ENCODE results near the gene FBXO31.
"Not testable (repeated sequence)": the region's sequence is repeated elsewhere in the genome, so short reads cannot be mapped to it uniquely, and the experiment has no call there.

- TF ChIP-seq ZNF274 (IDR thresholded peaks at IDR 0.05; ENCODE audit: low read depth, low read length); YY1 (IDR thresholded peaks at IDR 0.05; ENCODE audit: insufficient read depth, insufficient read length); SUZ12 (IDR thresholded peaks at IDR 0.05; ENCODE audit: extremely low read depth, insufficient read depth, insufficient read length): not testable (repeated sequence)
Measured at GRCh38 chr16:87339724-87340105, 43.9 kb downstream of the FBXO31 start.
